Kasumi-1 (cell line): ENCODE data around the gene DEPDC5.

Experiments used
- DNase-seq, 2 experiments: peaks; one replicate each; lab custom pipeline; 2025; lab: John Stamatoyannopoulos, UW

Gene DEPDC5

GRCh38 chr22:31925056-31925455, 171.2 kb downstream of the DEPDC5 start:
- no peak for DNase-seq

- DNase-seq = no peak
These were observed 172.2 kb downstream of the DEPDC5 start for GRCh38 chr22:31926024-31926423.

- DNase-seq = no peak
These were observed 173.2 kb downstream of the DEPDC5 start for GRCh38 chr22:31926969-31927368.

- DNase-seq = no peak
These were observed 173.7 kb downstream of the DEPDC5 start for GRCh38 chr22:31927562-31927961.

- DNase-seq = no peak
These were observed 175.5 kb downstream of the DEPDC5 start for GRCh38 chr22:31929167-31929930.

GRCh38 chr22:31932863-31933262, 179.0 kb downstream of the DEPDC5 start:
- no peak for DNase-seq

- DNase-seq = no peak
These were observed 179.6 kb downstream of the DEPDC5 start for GRCh38 chr22:31933406-31933805.

- no peak for DNase-seq
These were observed 180.1 kb downstream of the DEPDC5 start for GRCh38 chr22:31933816-31934482.

- DNase-seq = no peak
These were observed 182.3 kb downstream of the DEPDC5 start for GRCh38 chr22:31935961-31936635.

GRCh38 chr22:31937341-31937740, 183.5 kb downstream of the DEPDC5 start:
- DNase-seq = no peak

GRCh38 chr22:31938296-31938695, 184.5 kb downstream of the DEPDC5 start:
- no peak for DNase-seq

GRCh38 chr22:31940506-31940905, 186.7 kb downstream of the DEPDC5 start:
- no peak for DNase-seq

GRCh38 chr22:31942091-31942490, 188.3 kb downstream of the DEPDC5 start:
- DNase-seq = no peak

GRCh38 chr22:31943206-31943977, 189.6 kb downstream of the DEPDC5 start:
- peak in 1 of 2 experiments; percentile 56 for DNase-seq

- peak; percentile 86 to 88 for DNase-seq
These were observed 190.3 kb downstream of the DEPDC5 start, which contains the start of gene YWHAH for GRCh38 chr22:31943978-31944699. Gene YWHAH, plus strand, starts transcription at chr22:31944535. Its CDS starts 199 bp downstream, at chr22:31944734.

GRCh38 chr22:31944700-31945442, 191.1 kb downstream of the DEPDC5 start:
- DNase-seq = peak in 1 of 2 experiments; percentile 13

- DNase-seq = no peak
These were observed 191.6 kb downstream of the DEPDC5 start for GRCh38 chr22:31945443-31945855.

GRCh38 chr22:31945971-31946680, 192.3 kb downstream of the DEPDC5 start:
- DNase-seq = peak in 1 of 2 experiments; percentile 44

GRCh38 chr22:31947296-31947695, 193.5 kb downstream of the DEPDC5 start:
- peak; percentile 65 to 70 for DNase-seq

- DNase-seq = no peak
These were observed 194.2 kb downstream of the DEPDC5 start for GRCh38 chr22:31948002-31948401.
